Body of pancreas (tissue), 4 donors: ENCODE data around the gene PNRC1. TPM values are rescaled to one million over a fixed set of nuclear protein-coding genes. Genes with fewer than 3 reads are reported as not detected.
"Not testable (repeated sequence)": the region's sequence is repeated elsewhere in the genome, so short reads cannot be mapped to it uniquely, and the experiment has no call there.

Experiments
- ATAC-seq: fragments of 150-250 bp; one replicate; pipeline ENCODE4 v1.9.1; 2016
- DNase-seq, 4 donors: peaks; one replicate each; pipeline ENCODE4 v3.0.0-alpha.2; 2019
- H3K27ac ChIP-seq, 4 donors: fragments of 200-600 bp; sonication (generic); 1 replicate in 3 of 4; 2 replicates in 1 of 4; pipeline versions ENCODE4 v1.5.1 to v1.6.1; 2016 to 2019; ENCODE audit warnings: mild to moderate bottlenecking in 1 of 4, mixed read lengths in 1 of 4, moderate library complexity in 1 of 4
- H3K27me3 ChIP-seq, 2 donors: fragments of 200-600 bp; sonication (generic); one replicate each; pipeline ENCODE4 v1.6.0; 2016; ENCODE audit warnings: mild to moderate bottlenecking in 1 of 2
- H3K36me3 ChIP-seq, 2 donors: fragments of 200-600 bp; sonication (generic); replicated peaks in 1 of 2; 2 replicates each; pipeline ENCODE4 v1.5.1; 2016; ENCODE audit warnings: low read depth in 2 of 2; ENCODE audit not compliant: insufficient read depth in 1 of 2
- H3K4me1 ChIP-seq: fragments of 200-600 bp; sonication (generic); one replicate; pipeline ENCODE4 v1.6.0; 2016
- H3K4me3 ChIP-seq, 2 donors: fragments of 200-600 bp; sonication (generic); 1 replicate in 1 of 2; 2 replicates in 1 of 2; pipeline ENCODE4 v1.5.1; 2016 to 2019
- H3K9me3 ChIP-seq, 3 donors: fragments of 200-600 bp; sonication (generic); 1 replicate in 2 of 3; 2 replicates in 1 of 3; pipeline ENCODE4 v1.5.1; 2016
- POLR2A ChIP-seq, 3 donors: fragments of 450-650 bp; IDR thresholded peaks; one replicate each; pipeline ENCODE4 v1.6.1; 2016; ENCODE audit warnings: antibody characterized with exemption in 3 of 3, mild to moderate bottlenecking in 2 of 3
- WGBS, 2 donors: methylation state at CpG; one replicate each; pipeline ENCODE4 v1.1.5; 2017; 5-methylcytosine and 5-hydroxymethylcytosine counted together
- intact Hi-C: fragments of 100-400 bp; cut with DNase I; formaldehyde crosslinking; loops from one replicate; pipeline ENCODE4 v1.15.1; 2023
- total RNA-seq, 2 donors: library from RNA; depleted of rRNA; stranded (reverse); fragments of >200 nt; gene quantifications; one replicate each; pipeline ENCODE4 v1.1.0, GENCODE V29; 2016
- TF ChIP-seq, protein P1 (sequence below), 7 experiments: fragments of 450-650 bp in 4 of 7; fragments of 200-600 bp in 3 of 7; sonication (generic) in 3 of 7; IDR thresholded peaks; one replicate each; pipeline ENCODE4 v1.5.1; 2016 to 2019; ENCODE audit warnings: antibody characterized with exemption in 7 of 7

The PNRC1 gene
- total RNA-seq, 2 donors from 2014 or later, result 133 to 179 TPM

DNA sequence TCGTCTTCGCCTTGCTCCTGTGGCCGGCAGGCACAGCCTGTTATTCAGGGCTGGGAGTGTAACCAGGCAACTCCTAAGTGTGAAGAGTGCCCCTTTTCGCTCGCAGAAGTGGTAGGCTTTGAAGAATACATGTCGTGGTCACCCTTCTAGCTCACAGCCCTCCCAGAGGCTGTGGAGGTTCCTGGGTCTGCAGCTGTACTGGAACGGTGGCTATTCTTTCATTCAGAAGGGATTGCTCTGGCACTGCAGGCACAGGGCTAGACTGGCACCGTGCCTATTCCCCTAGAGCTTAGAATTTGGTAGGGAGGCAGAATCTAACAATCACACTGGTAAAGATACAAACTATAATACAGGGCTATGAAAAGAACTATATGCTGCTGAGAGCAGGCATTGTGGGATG lies 38.4 kb downstream of the PNRC1 start:
- Histone ChIP-seq H3K27me3 (no peaks in the 10 kb centered on the region), H3K4me1 (peaks cover 11% of the 10 kb centered on the region), H3K27ac (peak overlapping the region in 1 of 4 donors; percentile 14), H3K36me3 (no peaks in the 10 kb centered on the region), H3K4me3 (no peak overlapping the region), H3K9me3 (no peaks in the 10 kb centered on the region)
- DNase-seq (peak in 3 of 4 donors; percentile 26 to 49 (median 40)), ATAC-seq (no peak)
- WGBS, 2 donors, result 80 to 89% methylated on average over 6 to 8 of the region's 8 CpGs
- TF ChIP-seq, protein P1, sequence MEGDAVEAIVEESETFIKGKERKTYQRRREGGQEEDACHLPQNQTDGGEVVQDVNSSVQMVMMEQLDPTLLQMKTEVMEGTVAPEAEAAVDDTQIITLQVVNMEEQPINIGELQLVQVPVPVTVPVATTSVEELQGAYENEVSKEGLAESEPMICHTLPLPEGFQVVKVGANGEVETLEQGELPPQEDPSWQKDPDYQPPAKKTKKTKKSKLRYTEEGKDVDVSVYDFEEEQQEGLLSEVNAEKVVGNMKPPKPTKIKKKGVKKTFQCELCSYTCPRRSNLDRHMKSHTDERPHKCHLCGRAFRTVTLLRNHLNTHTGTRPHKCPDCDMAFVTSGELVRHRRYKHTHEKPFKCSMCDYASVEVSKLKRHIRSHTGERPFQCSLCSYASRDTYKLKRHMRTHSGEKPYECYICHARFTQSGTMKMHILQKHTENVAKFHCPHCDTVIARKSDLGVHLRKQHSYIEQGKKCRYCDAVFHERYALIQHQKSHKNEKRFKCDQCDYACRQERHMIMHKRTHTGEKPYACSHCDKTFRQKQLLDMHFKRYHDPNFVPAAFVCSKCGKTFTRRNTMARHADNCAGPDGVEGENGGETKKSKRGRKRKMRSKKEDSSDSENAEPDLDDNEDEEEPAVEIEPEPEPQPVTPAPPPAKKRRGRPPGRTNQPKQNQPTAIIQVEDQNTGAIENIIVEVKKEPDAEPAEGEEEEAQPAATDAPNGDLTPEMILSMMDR (IDR thresholded peaks at IDR 0.05), result no peak
- TF ChIP-seq POLR2A (IDR thresholded peaks at IDR 0.05), result no peak
- intact Hi-C loops, result no loop called here

DNA sequence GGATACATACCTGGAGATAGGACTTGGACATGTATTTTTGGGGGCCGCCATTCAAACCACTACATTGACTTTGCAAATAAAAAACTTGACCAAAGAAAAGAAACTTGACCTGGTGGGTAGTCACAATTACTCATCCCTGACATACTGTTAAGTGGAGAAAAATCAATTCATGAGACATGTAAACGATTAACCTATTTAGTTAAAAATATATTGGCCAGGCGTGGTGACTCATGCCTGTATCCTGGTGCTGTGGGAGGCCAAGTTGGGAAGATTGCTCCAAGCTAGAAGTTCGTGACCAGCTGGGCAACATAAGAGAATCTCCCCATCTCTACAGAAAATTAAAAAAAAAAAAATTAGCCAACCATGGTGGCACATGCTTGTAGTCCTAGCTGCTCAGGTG lies 39.8 kb downstream of the PNRC1 start:
- DNase-seq (peak in 1 of 4 donors; percentile 19), ATAC-seq (no peak)
- peaks cover 11% of the 10 kb centered on the region for H3K4me1 ChIP-seq
- no peak for TF ChIP-seq POLR2A (IDR thresholded peaks at IDR 0.05)
- TF ChIP-seq, protein P1 (IDR thresholded peaks at IDR 0.05), result no peak
- H3K9me3 ChIP-seq, result no peaks in the 10 kb centered on the region
- no peaks in the 10 kb centered on the region for H3K36me3 ChIP-seq
- no peak overlapping the region for H3K4me3 ChIP-seq
- intact Hi-C loops, result loop anchor here (10.0 kb wide), 1 partner anchor 124 kb away; no protein-coding TSS in a partner anchor
- 53 to 54% methylated on average over 4 of the region's 4 CpGs for WGBS, 2 donors
- H3K27ac ChIP-seq, result peak overlapping the region in 1 of 4 donors; percentile 50
- H3K27me3 ChIP-seq, result no peaks in the 10 kb centered on the region

DNA sequence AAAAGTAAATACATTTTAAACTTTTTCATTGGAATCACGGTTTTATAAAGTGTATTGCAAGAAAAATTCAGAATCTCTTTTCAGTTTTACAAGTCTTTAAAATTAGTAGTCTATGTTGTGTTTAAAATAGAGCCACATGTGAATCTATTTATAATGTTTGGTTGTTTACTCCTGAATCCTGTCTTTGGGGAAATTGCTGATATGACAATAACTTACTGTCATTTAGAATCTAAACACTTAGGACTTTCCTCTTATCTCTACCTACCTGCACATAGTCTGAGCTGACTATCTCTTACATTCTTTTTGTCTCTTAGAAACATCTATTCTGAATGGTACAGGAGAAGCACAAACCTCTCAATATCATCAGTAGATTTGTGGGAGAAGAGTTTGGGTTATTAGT lies 41.4 kb downstream of the PNRC1 start:
- DNase-seq (no peak), ATAC-seq (no peak)
- Histone ChIP-seq H3K27ac (no peak overlapping the region), H3K36me3 (no peaks in the 10 kb centered on the region), H3K27me3 (no peaks in the 10 kb centered on the region), H3K4me3 (no peak overlapping the region), H3K4me1 (peaks cover 8% of the 10 kb centered on the region), H3K9me3 (no peaks in the 10 kb centered on the region)
- TF ChIP-seq, protein P1 (IDR thresholded peaks at IDR 0.05), result no peak
- TF ChIP-seq POLR2A (IDR thresholded peaks at IDR 0.05), result no peak
- WGBS, 2 donors, result 47 to 50% methylated on average over 1 of the region's 1 CpG
- intact Hi-C loops, result loop anchor here (10.0 kb wide), 1 partner anchor 123 kb away; no protein-coding TSS in a partner anchor

DNA sequence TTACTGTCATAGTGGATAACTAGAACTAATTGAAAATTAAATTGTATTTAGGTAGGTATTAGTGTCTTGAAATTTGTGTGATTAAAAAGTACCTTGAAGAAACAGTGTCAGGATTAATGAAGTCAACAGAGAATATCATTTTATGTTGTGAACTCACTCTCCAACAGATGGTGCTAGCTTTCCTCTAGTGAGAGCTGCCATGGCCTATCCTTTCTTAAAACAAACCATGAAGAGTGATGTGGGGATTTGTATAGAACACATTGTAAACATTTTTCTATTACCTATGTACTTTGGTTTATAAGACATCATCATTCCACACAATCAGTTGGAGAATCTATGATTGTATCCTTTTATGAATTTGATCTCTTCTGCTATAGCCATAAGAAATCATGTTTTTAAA lies 42.1 kb downstream of the PNRC1 start:
- TF ChIP-seq POLR2A (IDR thresholded peaks at IDR 0.05), result no peak
- TF ChIP-seq, protein P1 (IDR thresholded peaks at IDR 0.05), result peak in 6 of 7 experiments; percentile 26 to 56 (median 50)
- Histone ChIP-seq H3K27me3 (no peaks in the 10 kb centered on the region), H3K27ac (no peak overlapping the region), H3K4me3 (no peak overlapping the region), H3K36me3 (no peaks in the 10 kb centered on the region), H3K9me3 (no peaks in the 10 kb centered on the region), H3K4me1 (peaks cover 6% of the 10 kb centered on the region)
- DNase-seq, result peak in 1 of 4 donors; percentile 13
- intact Hi-C loops, result loop anchor here (10.0 kb wide), 1 partner anchor 122 kb away; no protein-coding TSS in a partner anchor
- ATAC-seq, result no peak

DNA sequence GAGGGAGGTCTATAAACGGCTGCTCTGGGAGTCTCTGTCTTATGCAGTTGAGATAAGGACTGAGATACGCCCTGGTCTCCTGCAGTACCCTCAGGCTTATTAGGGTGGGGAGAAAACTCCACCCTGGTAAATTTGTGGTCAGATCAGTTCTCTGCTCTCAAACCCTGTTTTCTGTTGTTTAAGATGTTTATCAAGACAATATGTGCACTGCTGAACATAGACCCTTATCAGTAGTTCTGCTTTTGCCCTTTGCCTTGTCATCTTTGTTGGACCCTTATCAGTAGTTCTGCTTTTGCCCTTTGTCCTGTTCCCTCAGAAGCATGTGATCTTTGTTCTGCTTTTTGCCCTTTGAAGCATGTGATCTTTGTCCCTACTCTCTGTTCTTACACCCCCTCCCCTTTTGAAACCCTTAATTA lies 47.7 kb downstream of the PNRC1 start:
- H3K27me3 ChIP-seq, H3K4me1 ChIP-seq, H3K4me3 ChIP-seq, ATAC-seq, H3K27ac ChIP-seq, DNase-seq, H3K9me3 ChIP-seq, H3K36me3 ChIP-seq: not testable (repeated sequence)
- intact Hi-C loops, result loop anchor here (10.0 kb wide), 1 partner anchor 117 kb away; no protein-coding TSS in a partner anchor
- 57 to 75% methylated on average over 2 of the region's 2 CpGs for WGBS, 2 donors
